HG03558 (cell line): ENCODE measurements around the gene LSM11.

ENCODE experiments used
- ATAC-seq: cut with Tn5 transposase; IDR thresholded peaks from one replicate; pipeline ENCODE4 v1.9.1; 2021; ENCODE audit warnings: moderate number of reproducible peaks; ENCODE audit not compliant: unreplicated experiment; ENCODE audit errors: extremely low read depth

LSM11 gene

DNA sequence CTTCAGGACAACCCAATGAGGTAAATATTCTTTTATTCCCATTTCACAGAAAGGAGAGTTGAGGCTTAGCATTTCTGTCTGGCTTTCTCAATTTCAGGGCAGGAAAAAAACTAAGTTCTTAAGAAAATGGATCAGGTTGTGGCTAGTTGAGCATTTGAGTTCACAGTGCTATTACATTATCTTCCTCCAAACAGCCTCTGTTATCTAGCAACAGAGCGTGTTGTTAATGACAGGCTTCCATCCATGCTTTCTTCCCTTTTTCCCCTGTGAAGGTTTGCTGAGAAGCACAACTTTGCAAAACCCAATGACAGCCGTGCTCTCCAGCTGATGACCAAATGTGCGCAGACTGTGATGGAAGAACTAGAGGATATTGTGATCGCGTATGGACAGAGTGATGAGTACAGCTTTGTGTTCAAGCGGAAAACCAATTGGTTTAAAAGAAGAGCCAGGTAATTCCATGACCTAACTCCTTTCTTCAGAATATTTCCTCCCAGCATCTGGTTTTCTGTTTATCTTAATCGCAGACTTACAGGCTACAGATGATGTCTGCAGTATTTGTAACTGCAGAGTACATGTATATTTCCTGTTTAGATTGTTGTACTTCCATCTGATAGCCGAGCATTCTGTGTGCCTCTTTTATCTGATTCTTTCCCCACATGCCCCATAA lies 10.8 kb upstream of the LSM11 start:
- no peak for ATAC-seq

DNA sequence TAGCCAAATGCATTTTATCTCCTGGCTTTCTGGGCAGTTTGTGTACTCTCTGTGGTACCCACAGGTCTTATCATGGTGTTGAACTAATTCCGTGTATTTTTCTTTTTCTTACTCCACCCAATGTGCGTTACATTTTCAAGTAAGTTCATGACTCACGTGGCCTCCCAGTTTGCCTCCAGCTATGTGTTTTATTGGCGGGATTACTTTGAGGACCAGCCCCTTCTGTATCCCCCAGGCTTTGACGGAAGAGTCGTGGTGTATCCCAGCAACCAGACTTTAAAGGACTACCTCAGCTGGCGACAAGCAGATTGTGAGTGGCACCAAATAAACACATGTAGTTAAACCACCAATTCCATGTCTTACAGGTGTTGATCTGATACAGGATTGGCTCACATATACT lies 9.1 kb upstream of the LSM11 start:
- ATAC-seq = no peak

DNA sequence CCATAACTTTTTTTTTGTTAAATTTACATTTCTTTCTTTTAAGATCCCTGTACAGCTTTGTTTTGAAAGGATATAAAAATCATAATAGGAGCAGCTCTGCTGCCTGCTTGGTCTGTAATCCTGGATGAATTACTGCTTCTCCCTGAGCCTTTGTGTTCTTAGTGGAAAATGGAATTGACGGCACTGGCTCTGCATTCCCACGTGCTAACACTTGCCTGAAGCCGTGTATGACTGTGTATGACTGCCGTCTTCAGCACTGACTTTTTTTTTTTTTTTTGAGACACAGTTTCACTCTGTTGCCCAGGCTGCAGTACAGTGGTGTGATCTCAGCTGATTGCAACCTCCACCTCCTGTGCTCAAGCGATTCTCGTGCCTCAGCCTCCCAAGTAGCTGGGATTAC lies 7.5 kb upstream of the LSM11 start:
- ATAC-seq = no peak

DNA sequence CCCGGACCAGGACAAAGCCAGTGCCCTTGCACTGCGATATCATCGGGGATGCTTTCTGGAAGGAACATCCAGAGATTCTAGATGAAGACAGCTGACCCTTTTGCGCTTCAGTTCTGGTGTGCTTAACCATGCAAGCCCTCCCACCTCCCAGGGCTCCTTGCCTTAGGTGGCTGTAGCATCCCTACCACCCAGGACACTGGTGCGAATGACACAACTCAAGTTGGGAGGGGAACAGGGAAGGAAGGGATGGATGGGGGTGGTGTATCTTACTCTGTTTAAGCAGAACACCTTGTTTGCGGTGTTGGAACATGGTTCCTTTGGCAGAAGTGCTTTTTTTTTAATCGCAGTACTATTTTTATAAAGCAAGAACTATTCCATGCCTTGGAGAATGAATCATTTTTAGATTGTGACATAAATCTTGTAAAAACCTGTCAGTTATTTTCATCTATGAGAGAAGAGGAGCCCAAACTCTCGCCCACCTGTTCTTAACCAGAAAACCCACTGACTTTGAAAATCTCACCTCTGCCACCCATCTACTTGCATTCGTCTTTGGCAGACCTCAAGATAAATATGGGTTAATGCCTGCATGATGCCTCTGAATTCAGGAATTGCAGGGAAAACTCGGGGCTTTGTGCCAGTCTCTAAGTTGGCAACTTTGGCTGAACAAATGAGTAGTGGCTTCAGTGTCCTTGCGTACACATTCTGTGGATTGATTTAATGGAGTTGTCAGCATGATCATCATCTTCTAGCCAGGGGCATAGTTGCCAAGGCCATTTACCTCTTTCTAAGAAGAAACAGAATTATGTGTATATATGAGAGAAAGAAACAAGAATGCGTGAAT lies 3.9 kb upstream of the LSM11 start:
- no peak for ATAC-seq

DNA sequence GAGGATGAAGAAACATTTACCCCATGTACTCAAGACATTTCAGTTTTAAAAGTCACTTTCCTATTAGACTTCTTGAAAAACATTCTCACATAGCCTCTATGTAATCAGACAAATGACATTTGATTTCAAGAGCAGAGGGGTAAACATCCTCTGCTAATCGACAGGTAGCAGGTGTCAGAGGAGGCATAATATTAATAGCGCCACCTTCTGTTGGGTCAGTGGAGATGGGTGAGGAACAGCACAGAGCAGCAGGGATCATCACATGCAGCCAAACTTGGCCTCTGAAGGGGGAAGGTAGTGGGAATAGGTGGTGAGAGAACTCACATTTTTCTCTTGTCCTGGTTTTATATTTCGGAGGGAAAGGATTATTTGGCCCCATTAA lies 3.3 kb upstream of the LSM11 start:
- ATAC-seq = no peak

DNA sequence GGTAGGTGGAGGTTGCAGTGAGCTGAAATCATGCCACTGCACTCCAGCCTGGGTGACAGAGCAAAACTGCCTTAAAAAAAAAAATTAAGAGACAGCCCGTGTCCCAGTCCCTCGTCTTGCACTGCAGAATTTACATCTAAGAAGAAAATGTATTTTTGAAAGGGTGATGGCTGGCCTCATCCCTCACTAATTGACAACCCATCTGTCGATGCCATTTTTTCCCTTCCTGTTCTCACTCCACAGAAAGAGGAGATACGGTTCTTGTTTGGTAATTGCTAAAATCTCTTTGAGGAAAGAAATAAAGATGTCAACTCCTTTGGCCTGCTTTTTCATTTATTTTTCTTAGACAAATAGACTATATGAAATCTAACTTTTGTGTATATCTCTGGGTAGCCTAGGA lies 2.4 kb upstream of the LSM11 start:
- ATAC-seq = no peak

DNA sequence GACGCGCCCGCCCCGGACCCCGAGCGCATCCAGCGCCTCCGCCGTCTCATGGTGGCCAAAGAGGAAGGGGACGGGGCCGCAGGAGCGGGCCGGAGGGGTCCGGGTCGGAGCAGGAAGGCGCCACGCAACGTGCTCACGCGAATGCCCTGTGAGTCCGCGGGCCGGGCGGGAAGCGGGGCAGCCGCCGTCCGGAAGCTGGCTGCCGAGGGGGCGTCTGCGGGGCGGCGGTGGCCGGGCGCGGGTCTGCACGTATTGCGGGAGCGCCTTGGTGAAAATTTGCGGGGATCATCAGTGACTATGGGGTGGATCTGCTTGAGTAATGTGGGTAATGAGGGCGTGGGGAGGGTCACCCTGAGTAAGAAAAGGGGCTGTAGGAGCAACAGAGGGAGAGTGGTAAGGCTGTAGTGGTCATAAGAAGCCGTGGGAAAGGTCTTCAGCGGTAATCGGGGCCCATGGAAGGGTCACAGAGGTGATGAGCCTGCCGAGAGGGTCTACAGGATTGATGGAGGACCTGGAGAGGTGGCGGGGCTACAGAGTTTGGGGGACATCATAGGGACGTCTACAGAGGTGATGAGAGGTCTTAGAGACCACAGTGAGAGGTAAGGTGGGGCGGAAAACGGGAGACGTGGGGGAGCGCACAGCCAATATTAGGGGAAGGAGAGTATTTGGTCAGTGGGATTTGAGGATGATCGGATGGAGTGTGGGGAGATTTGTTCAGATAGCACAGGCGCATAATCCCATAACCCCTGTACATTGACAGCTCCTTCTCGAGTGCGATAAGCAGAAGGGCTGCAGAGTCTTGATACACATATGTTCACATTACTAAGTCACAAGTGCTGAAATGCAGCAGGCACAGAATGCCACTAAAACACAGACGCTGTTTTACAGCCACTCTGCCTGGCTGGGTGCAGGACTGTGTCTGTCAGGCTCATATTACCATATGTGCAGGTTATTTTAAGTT lies 819 bp downstream of the LSM11 start:
- no peak for ATAC-seq

DNA sequence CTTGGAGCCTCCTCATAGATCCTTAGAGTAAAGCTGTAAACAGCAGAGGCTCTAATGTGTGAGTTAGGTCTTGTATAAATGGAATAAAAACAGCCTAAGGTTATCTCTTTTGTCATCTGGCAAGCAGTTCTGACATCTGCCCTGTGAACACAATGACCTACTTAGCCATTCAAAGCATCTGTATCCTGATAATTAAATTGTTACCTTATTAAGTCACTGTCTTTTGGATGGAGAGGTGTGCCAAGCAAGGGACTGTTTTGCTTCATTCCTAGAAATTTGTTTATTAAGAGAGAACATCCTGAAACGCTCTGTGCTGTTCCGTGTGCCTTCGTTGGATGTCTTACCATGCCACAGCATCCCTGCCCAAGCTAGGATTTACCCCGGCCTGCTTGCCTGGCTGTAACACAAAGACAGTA lies 1.5 kb downstream of the LSM11 start:
- no peak for ATAC-seq

DNA sequence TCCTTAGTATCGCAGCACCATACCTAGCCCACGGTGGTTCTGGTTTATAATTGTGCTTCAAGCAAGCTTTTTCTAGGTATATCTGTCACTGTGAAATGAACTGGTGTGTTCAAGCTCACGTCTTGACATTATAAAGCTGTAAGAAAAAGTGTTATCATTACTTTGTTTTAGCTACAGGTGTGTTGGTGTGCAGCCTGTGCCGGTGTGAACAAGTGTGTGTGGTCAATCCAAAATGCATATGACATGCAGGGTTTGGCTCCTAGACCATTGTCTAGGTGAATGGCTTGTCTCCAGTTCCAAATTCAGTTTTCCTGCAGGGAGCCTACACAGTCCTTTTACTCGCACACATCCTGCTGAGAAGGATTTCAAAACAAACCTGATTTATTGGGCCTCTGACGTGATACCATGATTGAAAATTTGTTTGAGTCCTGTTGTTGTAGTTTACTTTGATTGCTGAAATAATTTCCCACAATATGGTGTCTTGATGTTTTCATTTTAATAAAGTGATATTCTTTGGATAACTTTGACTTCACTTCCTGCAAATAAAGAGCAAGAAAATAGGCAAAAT lies 3.7 kb downstream of the LSM11 start:
- ATAC-seq = no peak

DNA sequence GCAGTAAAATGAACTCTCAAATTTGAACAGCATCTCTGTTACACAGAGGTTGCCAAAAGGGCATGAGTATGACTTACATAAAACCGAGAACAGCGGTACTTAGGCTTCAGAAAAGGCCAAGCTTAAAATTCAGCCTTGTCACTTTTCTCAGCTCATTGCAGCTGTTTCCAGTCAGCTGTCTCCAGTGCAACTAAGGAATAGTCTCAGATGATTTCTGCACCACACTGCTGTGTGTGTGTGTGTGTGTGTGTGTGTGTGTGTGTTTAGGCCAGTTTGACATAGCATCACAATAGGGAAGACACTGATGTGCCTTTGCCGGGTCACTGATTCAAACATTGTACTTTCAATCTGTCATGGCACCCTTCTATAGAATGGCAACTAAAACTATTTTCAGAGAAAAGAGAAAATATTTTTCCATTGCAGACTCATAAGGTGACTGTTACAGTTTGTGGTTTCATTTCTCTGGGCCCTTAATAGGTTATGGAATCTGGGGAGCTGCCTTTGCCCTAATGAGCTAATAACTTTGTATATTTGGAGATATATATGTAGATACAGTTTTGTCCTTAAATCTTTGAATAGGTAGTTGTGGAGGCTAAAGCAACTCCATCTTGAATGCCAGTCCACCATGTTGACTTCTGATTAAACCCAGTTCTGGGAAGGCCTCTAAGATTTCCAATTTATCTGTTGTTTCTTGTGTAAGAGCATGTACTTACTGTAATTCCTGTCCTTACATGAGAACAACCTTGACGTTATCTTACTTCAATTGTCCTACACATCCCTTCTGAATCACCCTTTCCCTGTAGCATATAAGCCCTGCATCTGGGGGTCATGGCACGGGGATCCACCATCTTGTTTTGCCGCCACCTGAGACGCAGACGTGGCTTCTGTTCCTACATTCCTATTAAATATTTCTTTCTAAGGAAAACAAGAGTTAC lies 4.5 kb downstream of the LSM11 start:
- ATAC-seq = no peak

DNA sequence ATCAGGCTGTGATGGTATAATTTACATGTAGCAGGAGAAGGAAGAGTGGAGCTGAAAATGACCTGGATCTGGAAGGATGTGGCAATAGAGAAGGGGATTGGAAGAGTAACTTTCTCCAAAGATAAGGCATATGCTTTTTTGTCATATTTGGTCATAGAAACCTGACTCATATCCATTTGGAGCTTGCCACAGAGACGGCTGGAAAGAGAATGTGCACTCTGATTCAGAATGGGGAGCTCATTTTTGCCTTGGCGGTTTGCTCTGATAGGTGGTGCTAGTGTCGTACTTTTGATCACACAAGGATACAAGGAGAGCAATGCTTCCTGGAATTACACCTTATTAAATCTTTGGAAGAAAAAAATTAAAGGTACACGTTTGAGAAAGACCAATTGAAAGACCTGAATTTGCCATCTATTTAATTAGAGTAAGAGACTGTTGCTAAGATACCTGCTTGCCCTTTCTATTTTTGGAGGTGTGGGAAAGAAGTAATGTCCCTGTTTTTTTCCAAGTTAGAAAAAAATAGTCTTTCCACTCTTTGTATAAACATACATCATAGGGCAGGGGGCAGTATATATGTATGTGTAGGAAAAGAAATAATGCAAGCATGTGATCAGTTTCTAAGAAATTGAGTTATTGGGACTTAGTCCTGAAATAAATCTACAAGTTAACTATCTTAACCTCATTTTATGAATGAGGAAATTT lies 5.4 kb downstream of the LSM11 start:
- no peak for ATAC-seq

DNA sequence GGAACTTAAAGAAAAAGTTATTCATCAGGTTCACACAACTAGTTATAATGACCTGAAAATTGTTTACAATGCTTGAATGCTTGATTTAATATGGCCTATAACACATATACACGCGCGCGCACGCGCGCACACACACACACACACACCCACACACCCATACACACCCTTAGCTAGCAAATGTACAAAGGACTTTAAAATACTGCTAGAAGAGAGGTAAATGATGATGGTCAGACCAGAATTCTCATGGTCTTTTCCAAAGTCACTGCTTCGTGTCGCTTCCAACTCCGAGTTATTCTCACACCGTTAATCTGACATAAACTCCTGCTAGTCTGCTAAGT lies 5.9 kb downstream of the LSM11 start:
- no peak for ATAC-seq

DNA sequence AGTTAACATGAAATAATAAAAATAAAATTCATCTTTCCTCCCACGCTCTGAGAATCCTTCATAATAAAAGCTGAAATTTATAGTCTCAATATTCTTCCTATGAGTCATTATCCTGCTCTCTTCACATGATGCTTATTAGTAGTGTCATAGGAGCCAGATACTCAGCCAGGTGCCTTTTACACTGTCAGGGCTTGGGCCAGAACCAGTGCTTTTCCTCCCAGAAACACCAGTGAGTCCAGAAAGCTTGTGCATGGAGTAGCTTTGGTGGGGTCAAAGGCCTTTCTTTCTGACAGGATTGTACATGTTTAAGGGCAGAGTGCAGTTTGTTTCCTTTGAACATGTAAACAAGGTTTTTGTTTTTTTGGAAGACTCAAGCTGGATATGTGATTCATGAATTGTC lies 6.8 kb downstream of the LSM11 start:
- no peak for ATAC-seq

DNA sequence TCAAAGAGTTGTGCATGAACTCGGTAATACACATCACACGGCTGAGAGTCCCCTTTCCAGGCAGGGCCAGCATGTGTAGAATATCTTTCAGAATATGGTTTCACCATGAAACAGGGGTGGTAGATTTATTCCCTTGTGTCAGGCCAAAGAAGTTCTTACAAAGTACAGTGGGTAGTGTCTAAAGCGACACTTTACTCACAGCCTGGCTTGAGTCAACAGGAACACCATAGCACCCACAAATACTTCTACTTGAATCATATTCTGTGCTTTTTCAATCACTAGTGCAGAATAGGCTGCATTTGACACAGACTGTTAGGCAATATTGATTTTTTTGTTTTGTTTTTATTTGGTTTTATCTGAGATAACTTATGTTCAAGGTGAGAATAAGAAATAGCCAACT lies 12.6 kb downstream of the LSM11 start:
- ATAC-seq = no peak

DNA sequence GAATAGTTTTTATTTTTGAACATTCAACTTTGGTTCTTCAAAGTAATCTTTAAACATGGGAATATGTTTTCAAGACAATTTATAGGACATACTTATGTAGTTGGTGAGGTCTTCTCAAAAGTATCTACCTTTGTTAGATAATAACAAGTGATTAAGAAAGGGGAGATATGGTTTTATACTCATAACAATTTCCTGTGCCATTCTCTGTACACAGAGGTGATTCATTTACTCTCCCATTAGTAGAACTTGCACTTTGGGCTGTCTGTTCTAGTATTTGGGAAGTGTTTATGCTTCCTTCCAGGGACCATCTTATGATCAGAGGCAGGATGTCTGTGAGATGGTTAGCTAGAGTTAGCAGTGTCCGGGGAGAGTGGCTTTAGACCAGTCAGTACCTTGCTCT lies 15.2 kb downstream of the LSM11 start:
- no peak for ATAC-seq

DNA sequence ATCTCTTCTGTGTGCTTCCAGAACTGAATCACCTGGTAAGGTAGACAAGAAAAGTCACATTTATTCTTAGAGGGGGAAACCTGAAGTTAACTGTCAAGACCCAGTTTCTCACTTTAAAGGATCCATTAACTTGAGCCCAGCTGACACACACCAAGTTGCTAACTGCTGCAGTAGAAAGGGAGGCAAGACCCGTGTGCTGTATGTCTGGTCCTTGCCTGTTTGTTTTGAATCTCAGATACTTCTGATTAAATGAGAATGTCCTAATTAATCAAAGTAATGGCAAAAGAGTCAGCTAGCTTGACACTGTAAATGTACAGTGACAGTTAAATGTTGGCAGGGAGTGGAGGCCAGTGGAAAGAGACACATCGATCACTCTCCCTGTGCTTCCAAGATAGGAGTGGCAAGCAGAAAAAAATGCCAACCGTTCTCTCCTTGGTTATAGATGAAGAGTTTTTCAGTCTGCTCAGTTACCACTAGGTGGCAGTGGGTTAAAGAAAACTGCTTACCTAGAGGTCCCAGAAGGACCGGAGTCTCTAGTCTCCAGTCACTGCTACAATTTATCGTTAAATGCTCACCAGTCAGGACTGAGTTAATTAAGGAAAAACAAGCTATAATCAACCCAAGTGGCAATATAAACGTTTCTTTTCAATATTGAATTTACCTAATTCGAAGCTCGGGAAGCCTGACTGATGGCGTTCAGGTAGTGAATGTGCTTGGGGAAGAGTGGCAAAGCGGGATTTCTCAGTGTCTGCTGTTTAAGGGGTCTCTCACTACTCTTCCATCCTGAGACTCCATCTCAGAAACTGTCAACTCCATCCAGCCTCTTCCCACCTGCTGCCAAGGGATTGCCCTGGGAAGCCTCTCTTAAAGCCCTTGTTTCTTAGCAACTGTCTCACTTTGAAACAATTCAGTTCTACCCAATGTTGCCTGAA lies 18.4 kb downstream of the LSM11 start:
- no peak for ATAC-seq

DNA sequence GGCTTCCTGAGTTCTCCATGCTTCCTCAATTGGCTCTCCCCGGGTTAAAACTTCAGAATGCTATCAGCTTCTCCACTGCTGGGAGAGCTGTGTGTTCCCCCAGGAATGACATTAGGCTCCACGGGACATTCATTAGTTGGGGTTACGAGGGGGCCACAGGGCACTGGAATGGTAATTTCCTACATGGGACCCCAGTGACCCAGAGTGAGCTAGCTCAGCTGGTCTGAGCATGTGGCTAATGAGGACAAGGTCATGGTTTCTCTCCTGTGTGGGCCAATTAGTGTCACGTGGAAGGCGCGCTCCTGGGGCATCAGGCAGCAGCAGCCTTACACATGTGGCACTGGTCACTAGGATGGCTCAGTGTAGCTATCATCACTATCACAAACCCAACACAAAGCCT lies 21.0 kb downstream of the LSM11 start:
- no peak for ATAC-seq

DNA sequence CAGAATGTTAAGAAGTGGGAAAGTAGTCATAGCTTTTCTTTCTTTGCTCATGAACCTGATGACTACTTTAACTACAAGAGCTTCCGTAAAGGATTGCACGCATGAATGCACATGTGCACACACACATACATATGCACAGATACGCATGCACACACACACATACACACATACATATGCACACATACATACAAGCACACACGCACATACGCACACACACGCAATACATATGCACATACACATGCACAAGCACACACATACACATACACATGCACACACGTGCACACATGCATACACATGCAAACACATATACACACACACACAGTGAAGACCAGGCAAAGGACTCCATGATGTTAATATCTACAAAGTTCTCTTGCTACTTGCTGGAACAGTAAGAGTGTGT lies 22.9 kb downstream of the LSM11 start:
- ATAC-seq = no peak
